Stimulated activated CD8-positive, alpha-beta memory T cell treated with anti-CD3 and anti-CD28 coated beads, Interleukin-15, amount 100 ng/mL, for 4 hours (primary cell): ENCODE measurements around the gene KLK14.

Experiments used
- DNase-seq, 2 donors: peaks; one replicate each; pipeline ENCODE4 v3.0.0-alpha.2; 2020; ENCODE audit warnings: low read depth in 2 of 2

KLK14 gene

GRCh38 chr19:51044327-51044726, 38.4 kb downstream of the KLK14 start:
- DNase-seq, result no peak

- DNase-seq, result no peak
Observed at GRCh38 chr19:51043497-51043896, 39.2 kb downstream of the KLK14 start.

GRCh38 chr19:51040151-51040550, 42.5 kb downstream of the KLK14 start:
- no peak for DNase-seq

- no peak for DNase-seq
Observed at GRCh38 chr19:51036519-51036918, 46.2 kb downstream of the KLK14 start.

- no peak for DNase-seq
Observed at GRCh38 chr19:51034704-51035103, 48.0 kb downstream of the KLK14 start, which contains the start of gene KLK12. Gene KLK12, minus strand, starts transcription at chr19:51035002. Its CDS starts 381 bp downstream, at chr19:51034621.

DNA sequence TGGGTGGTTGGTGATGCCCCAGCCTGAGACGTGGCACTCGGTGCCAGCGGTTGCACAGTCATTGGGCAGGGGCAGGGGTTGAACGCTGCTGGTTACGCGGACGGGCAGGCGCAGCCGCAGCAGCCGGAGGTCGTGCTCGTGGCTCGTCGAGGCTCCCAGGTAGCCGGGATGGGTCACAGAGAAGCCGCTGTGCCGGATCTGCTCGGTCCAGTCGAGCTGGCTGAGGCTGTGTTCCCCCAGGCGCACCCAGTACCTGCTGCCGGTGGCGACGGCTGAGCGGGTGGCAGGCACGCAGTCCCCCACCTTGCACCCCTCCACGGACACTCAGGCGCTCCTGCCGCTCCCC, 50.8 kb downstream of the KLK14 start:
- DNase-seq, result no peak

- DNase-seq, result no peak
Observed at GRCh38 chr19:51031220-51031879, 51.3 kb downstream of the KLK14 start.

DNA sequence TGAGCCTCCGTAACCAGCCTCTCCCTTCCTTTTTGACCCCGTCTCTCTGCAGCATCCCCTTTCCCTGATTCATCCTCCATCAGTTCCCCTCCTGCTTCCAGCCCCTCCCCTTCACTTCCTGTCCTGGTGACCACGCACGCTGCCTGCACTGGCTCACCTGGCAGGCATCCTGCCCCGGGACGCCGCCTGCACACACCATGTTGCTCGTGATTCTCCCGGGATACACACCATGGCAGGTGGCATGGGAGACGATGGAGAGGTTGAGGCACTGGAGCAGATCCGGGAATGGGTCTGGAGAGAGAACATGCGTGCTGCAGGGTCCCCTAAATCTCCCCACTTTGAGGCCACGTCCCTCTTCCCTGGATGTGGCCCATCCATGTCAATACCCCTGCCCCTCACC, 52.1 kb downstream of the KLK14 start:
- DNase-seq, result no peak

- no peak for DNase-seq
Observed at GRCh38 chr19:51029718-51030117, 53.0 kb downstream of the KLK14 start.
